HG03175 (cell line): ENCODE measurements around the gene SEMA3A.
"Not testable (repeated sequence)": the region's sequence is repeated elsewhere in the genome, so short reads cannot be mapped to it uniquely, and the experiment has no call there.

Experiments used
- ATAC-seq: cut with Tn5 transposase; IDR thresholded peaks from one replicate; pipeline ENCODE4 v1.9.1; 2021; ENCODE audit warnings: mild to moderate bottlenecking, moderate library complexity; ENCODE audit not compliant: unreplicated experiment

Gene SEMA3A

GRCh38 chr7:84070770-84071169, 123.8 kb downstream of the SEMA3A start:
- ATAC-seq, result no peak

- ATAC-seq, result no peak
Observed at GRCh38 chr7:84069999-84070500, 124.5 kb downstream of the SEMA3A start.

DNA sequence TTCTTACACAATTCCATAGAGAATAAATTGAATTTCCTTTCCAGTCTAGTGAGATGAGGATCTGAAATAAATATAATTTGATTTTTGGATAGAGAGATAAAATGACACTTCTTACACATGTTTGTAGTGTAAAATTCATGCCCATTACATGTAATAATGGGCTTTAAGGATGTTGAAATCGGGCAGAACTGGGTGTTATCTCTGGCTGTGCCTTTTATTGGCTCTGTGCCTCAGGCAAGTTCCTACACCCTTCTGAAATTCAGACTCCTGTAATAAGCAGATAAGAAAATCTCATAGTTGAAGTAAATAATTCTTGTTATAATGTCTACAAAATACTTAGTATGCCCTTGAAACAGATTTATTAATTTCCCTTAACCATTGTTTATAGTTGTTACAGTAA, 125.6 kb downstream of the SEMA3A start:
- ATAC-seq, result no peak

DNA sequence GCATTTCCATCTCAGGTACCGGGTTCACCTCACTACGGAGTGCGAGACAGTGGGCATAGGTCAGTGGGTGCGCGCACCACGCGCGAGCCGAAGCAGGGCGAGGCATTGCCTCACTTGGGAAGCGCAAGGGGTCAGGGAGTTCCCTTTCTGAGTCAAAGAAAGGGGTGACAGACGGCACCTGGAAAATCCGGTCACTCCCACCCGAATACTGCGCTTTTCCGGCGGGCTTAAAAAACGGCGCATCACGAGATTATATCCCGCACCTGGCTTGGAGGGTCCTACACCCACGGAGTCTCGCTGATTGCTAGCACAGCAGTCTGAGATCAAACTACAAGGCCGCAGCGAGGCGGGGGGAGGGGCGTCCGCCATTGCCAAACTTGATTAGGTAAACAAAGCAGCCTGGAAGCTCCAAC, 132.1 kb downstream of the SEMA3A start:
- ATAC-seq, result not testable (repeated sequence)

DNA sequence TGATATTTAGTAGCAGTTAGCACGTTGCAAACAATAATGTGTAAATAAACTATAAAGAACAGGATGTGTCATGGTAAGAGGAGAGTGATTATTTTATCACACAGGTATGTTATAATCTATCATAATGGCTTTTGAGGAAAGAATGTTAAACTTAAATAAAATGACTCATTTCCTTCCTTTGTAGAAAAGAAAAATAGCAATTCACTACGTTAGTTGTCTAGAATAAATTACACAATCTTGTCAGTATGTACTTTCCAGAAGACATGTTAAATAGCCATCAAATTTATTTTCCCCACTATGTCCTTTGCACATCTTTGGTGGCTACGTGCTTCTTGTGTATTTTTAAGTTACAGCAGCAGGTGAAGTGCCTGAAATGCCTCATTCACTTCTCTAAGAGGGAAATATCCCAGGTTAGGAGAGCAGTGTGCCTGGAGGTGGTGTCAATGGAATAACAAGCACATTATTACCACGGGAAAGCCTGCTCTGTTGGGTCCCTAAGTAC, 133.8 kb downstream of the SEMA3A start:
- no peak for ATAC-seq

GRCh38 chr7:84060000-84060399, 134.6 kb downstream of the SEMA3A start:
- no peak for ATAC-seq

DNA sequence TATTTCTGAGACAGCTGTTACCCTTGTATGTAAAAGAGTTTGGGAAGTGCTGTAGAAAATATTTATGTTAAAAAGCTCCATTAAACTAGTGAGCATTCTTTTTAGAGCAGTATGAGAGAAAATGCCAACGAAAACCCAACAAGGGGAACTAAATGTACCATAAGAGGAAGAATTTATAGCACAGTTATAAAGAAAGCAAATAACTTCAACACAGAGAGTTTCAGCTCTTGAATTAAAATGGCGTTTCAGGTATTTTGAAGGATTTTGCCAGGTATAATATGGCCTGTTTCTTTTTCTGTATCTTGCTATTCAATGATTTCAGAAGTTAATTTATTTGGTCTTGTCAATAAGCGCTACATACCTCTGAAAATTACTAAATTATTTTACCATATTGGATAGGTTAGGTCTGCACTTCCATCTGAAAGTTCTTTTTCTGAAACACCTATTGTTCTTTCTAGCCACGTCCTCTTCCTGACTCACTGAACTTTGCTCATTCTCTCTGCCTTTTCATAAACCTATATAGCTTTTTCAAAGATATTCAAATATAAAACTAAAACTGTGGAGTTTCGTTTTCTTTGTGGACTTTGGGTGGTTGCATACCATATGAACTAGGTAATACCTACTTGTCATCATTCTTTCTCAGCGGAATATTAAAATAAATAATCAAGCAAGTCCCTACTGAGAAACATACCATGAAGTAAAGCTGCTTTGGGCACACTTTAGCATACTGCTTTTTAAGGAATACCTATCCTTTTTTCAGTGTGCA, 136.1 kb downstream of the SEMA3A start:
- ATAC-seq, result no peak

DNA sequence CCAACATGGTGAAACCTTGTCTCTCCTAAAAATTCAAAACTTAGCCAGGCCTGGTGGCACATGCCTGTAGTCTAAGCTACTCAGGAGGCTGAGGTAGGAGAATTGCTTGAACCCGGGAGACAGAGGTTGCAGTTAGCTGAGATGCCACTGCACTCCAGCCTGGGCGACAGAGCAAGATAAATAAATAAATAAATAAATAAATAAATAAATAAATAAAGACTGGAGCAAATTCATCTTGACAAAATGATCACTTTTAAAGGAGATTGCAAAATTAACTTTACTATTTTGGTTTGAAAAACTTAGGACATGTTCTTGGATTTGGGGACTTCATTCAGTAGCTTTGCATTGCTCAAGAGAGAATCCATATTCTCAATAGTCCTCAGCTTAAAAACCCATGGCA, 137.0 kb downstream of the SEMA3A start:
- ATAC-seq, result no peak

GRCh38 chr7:84055904-84056605, 138.5 kb downstream of the SEMA3A start:
- no peak for ATAC-seq

DNA sequence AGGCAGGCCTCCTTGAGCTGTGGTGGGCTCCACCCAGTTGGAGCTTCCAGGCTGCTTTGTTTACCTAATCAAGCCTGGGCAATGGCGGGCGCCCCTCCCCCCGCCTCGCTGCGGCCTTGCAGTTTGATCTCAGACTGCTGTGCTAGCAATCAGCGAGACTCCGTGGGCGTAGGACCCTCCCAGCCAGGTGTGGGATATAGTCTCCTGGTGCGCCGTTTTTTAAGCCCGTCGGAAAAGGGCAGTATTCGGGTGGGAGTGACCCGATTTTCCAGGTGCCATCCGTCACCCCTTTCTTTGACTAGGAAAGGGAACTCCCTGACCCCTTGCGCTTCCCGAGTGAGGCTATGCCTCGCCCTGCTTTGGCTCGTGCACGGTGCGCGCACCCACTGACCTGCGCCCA, 139.4 kb downstream of the SEMA3A start:
- not testable (repeated sequence) for ATAC-seq

- ATAC-seq, result no peak
Observed at GRCh38 chr7:84049071-84049836, 145.3 kb downstream of the SEMA3A start.

DNA sequence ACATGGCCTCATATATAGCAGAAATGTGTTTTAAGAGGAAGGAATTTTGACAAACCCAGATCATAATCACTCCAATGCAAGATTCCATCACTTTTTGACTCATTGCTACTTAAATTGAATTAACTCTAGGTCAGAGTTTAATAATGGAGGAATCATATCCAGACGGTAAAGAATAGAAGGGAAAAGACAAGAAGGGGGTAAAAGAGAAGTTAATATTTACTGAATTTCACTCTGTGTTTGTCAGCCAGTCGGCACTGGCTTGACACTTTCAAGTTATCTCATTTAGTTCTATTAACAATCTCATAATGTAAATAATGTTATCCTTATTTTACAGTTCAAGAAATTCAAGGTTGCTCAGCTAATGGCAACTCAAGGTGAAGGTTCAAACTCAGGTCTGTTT, 147.5 kb downstream of the SEMA3A start:
- ATAC-seq, result no peak

- ATAC-seq, result no peak
Observed at GRCh38 chr7:84044834-84045233, 149.8 kb downstream of the SEMA3A start.

GRCh38 chr7:84043661-84044191, 150.9 kb downstream of the SEMA3A start:
- ATAC-seq, result no peak

DNA sequence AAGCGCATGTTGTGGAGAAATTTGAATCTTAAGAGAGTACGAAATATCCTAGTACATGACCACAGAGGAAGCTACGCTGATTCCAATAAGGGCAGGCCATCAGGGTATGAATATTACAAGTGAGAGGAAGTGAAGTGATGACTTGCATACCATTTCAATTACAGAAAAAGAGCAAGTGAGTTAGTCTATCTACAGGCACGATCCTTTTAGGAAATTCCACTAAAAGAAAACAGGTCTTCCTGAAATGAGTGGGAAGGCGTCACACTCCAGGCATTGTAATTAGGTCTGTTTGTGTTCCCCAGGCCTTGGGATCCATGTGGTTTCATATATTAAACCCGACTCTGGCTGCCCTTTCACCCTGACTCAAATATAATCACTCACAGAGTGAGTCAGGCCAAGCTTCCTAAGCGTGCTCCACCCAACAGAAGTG, 152.5 kb downstream of the SEMA3A start:
- no peak for ATAC-seq

DNA sequence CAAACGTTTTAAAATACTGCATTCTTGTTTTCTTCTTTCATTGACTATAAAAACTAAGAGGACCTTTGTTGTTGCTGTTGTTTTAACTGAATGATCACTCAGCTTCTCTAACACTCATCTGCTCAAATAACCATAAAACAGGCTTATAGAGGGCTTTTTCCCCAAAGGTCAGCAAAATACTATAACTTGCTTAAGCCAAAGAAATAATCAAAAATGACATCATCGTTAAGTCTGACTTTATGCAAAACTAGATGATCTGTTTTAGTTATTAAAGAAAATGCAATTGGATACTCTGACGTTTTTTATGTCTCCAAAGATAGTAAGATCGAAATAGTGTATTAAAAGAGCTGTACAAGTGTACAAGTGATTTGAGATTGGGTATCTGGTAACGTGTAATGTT, 152.9 kb downstream of the SEMA3A start:
- no peak for ATAC-seq

DNA sequence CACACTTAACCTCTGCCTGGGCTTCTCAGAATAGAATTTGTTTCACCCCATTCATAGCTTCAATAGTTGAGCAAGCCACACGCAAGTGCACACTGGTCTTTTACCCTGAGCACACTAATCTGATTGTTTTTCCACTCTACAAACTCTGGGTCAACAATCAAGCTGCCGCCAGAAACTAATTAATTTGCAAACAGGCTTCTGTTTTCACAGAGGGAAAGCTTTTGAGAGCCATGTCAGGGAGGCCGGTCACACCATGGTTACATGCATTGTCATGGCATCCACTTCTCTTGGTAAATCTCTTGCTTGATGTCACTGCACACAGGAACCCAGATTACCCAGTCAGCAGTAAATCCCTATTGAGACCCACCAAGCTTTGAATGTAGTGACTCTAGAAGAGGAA, 154.2 kb downstream of the SEMA3A start:
- ATAC-seq, result no peak

DNA sequence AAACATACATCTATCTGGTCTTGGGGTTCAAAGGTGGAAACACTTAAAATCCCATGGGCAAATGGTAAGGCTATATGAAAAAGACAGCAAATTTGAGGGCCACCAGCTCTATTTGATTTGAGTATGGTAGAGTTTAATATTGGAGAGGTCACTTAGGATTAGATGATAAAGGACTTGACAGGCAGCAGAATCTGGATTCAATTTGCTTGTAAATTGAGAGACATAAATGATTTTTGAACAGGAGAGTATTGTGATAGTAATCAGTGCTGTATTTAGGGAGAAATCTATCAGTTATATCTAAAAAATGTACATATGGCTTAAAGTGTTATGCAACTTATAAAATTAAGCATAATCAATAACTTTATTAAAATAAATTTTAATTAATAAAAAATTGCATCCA, 155.2 kb downstream of the SEMA3A start:
- ATAC-seq, result no peak

DNA sequence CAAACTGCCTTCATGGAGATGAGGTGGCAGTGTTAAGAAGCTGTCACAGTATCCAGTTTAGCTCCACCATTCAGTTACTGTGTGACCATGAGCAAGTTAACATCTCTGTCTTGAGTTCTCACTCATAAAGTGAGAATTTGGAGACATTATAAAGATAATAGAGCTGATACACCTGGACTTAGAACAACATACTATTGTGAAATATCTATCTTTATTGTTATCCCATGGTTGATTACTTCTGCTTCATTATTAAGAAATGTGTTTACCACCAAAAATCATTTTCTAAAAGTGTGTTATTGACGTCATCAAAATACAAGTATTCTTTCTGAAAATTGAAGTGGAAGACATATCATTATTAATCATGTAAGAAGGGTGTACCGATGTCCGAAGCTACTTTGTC, 166.9 kb downstream of the SEMA3A start:
- ATAC-seq, result no peak

- no peak for ATAC-seq
Observed at GRCh38 chr7:84025332-84025927, 169.2 kb downstream of the SEMA3A start.
